GM04504 (cell line): ENCODE results near the gene GPRIN1.
"Not testable (repeated sequence)": the region's sequence is repeated elsewhere in the genome, so short reads cannot be mapped to it uniquely, and the experiment has no call there.

Experiments
- DNase-seq: peaks from one replicate; pipeline ENCODE4 v3.0.0-alpha.2; 2012; ENCODE audit warnings: low read depth

GPRIN1 gene

DNA sequence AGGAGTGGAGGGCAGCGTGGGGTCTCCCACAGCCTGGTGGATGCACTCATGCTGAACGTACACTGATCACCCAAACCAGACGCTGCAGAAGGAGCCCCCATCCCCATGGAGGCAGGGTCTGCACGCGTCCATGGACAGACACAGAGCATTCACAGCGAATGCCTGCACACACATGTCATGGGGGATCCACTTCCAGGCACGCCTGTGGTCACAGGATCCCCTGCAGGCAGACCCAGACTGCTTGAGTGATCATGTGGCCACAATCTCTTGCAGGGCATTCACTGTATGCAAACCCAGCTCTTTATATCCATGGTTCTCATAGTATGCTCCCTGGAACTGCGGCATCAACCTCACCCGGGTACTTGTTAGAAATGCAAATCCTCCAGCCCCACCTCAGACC, 15.0 kb upstream of the GPRIN1 start:
- no peak for DNase-seq

- DNase-seq, result no peak
Measured at GRCh38 chr5:176624142-176624541, 14.2 kb upstream of the GPRIN1 start.

GRCh38 chr5:176621661-176622079, 11.7 kb upstream of the GPRIN1 start:
- no peak for DNase-seq

DNA sequence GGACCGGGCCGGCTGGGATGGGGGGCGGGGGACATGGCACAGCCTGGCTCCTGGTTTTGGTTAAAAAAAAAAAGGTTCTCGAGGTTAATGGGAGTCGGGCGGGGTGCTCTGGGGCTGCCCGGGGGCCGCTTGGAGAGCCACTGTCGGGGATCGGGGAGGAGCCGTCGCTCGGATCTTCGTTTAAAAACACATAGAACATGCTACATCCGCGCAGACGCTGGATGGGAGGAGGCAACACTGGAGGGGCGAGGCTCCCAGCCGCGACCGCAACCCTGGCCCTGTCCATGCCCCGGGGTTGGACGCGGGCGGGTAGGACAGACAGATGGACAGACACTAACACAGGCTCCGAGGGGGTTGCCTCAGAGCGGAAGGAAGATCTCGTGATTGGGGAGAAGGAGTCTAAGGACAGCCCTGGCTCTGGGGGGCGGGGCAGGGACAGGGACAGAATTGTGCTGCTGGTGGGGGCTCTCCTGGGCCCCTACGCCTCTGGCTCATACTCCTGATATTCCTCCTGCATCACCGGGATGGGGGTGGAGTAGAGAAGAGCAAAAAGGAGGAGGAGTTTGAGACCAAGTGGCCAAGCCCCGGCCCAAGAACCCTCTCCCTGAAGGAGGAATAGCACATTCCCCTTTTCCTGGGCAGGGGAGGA, 10.5 kb upstream of the GPRIN1 start:
- DNase-seq, result no peak

GRCh38 chr5:176619569-176620332, 9.8 kb upstream of the GPRIN1 start:
- no peak for DNase-seq

DNA sequence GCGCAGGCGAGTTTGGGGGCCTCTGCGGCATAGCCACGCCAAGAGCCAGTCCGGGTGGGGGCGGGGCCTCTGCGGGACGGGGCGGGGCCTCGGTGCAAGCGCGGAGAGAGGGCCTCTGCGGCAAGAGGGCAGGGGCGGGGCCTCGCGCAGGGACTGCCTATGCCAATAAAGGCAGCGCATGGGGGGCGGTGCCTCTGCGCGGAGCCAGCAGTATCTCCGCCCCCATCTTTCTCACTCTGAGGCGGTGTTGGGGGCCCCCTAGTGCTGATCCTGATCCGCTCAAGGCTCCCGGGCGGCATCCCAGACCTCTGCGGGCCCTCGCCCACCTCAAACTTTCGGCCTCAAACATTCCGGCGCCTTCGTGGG, 9.2 kb upstream of the GPRIN1 start:
- peak; percentile 28 for DNase-seq

DNA sequence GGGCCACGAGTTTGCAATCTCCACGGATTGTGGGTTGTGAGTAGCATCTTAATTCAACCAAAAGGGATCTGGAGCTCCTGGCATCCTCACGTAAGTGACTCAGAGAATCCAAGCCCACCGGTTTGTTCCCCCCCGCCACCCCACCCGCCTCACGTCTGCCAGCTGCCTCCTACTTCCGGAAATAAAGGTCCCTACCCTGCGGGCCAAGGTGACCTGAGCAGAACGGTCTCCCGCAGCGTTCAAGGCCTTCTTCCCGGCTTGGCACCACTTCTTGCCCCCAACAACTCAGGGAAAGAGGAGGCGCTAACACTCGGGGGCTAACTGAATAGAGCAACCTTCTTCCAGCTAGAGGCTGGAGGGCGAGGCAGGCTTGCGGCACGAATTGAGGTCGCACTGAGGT, 8.8 kb upstream of the GPRIN1 start:
- DNase-seq, result no peak

DNA sequence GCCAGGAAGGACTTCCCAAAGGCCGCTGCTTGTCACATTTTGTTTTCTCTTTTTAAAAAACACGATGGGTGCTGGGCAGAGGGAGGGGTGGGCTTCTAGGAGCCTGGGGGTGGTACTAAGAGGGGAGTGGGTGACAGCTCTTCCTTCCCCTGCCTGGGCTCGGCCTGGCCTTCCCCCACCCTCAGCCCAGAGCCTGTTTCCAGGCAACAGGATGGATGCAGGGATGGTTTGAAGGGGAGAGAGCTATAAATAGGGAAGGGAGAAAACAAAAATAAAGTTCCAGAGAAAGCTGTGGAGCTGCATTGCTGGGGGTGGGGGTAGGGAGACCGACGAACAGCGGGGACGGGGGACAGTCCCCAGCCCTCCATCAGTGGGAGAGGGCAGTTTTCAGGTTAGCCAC, 6.6 kb upstream of the GPRIN1 start:
- no peak for DNase-seq

- peak; percentile 32 for DNase-seq
Measured at GRCh38 chr5:176614805-176615478, 5.0 kb upstream of the GPRIN1 start.

DNA sequence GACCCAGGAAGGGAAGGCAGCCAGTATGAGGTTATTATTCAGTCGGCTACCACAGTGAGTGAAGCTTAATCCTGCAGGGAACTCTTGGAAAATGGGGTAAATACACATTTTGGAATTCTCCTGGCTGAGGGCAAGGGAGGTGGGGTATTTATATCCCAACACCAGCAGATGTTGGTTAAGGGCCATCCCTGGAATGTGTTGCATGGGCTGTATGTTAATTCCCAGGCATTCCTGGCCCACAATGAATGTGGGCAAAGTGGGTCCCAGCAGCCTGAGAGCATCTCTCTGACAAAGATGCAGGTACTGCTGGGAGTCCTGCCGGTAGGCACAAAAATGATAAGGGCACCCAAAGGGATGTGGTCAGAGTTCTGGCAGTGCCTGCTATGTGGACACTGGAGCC, 2.9 kb upstream of the GPRIN1 start:
- no peak for DNase-seq

- no peak for DNase-seq
Measured at GRCh38 chr5:176612008-176612407, 2.1 kb upstream of the GPRIN1 start.

DNA sequence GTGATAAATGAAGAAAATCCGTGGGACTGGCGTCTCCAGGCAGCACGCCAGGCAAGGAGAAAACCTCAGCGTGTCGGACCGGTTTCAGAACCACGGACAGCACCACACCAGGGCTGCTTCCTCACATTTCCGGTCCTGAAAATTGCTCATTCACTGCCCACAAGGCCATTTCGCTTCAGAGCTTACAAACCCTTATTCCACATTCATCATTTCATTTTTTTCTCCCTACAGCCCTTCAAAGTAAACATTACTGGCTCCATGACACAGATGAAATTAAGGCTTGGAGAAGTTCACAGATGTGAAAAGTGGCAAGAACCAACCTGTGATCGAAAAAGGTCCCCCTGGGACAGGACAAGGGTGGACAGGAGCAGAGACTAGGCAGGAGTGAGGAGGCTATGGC, 1.5 kb upstream of the GPRIN1 start:
- peak; percentile 66 for DNase-seq

GRCh38 chr5:176610435-176610773, 448 bp upstream of the GPRIN1 start:
- no peak for DNase-seq

GRCh38 chr5:176608937-176609723, 826 bp downstream of the GPRIN1 start:
- DNase-seq, result no peak

DNA sequence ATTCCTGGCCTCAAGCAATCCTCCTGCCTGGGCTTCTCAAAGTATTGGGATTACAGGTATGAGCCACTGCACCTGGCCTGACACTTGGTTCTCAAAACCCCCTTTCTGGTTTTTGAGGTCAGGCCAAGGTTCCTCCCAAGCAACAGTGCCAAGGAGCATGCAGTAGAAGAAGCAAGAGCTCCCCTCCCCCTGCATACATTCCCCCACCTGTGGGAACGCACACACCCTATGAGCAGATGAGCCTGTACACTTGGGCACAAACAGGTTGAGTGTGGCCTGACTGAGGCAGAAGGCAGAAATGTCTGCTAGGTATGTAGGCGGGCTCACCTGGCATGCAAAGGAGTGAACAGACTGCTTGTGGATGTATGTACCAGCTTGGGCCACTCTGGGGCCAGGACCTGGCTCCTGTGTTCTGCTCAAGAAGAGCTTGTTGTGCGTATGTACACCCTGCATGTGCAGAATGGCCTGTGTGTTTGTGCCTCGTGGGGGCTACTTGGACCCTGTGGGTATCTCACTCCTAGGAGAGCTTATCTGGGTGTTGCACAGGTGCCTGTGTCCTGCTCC, 1.7 kb downstream of the GPRIN1 start:
- no peak for DNase-seq

DNA sequence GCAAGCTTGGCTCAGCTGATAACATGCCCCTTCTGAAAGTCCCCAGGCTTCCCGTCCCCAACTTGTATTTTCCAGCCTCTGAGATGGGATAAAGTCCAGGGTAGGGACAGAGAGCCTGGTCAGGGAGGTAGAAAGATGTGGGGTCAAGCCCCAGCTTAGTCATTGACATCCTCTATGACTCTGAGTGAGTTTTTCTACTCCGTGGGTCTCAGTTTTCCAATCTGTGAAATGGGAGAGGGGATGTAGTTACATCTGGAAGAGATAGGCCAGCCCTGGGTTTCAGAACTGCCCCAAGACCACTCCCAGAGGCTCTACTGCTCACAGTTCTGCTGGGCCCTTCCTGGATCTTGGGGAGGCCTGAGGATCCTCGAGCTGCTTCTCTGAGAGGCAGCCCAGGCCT, 3.1 kb downstream of the GPRIN1 start:
- no peak for DNase-seq

DNA sequence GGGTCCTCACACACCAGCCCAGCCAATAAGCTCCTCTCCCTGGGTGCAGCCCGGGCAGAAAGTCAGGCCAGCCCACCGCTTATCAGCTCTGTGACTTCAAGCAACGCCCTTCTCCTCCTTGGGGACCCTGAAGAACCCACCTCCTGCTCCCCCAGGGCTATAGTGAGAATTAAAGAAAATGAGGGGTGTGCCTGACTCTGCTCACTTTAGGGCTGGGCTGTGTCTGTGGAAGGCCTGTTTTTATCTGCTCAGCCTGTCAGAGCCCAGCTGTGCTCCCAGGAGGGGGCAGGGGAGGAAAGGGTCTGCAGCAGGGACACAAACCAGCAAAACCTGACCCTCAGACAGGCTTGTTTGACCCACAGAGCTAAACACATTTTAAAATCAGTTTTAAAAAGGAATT, 3.9 kb downstream of the GPRIN1 start:
- DNase-seq, result no peak

DNA sequence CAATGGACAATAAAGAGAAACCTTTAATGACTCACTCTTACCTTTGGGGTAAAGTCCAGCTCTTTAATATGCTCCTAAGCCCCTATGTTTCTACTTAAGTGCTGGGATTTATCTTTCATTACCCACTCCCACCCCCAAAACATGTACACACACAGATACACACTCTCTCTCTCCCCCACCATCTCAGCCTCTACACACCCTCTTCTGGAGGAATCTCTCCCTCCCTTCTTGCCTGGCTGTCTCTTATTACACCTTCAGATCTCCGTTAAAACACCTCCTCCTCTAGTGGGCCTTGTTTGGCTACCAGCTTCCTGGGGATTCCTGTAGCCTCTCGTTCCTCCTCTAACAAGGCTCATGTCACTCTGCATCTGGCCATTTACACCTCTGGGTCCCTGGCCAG, 6.9 kb downstream of the GPRIN1 start:
- no peak for DNase-seq

DNA sequence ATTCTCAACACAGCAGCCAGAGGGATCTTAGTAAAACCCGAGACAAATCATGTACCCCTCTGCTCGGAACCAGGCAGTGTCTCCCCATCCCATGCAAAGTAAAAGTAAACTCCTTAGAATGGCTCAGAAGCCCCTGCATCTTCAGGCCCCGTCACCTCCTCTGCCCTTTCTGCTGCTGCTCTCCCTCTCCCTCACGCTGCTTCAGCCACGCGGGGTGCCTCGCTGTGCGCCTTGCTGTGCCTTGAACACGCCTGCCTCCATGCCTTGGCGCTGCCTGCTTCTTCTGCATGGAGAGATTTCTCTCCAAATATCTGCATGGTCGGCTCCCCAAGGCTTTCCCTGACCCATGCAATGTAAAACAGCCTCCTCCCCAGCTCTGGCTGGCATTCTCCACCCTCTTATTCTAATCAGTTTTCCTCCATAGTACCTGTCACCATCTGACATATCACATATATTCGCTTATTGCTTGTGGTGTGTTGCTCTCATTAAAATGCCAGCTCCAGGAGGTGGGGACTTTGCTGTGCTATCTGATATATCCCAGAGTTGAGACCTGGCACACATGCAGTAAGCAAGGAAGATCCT, 8.0 kb downstream of the GPRIN1 start:
- no peak for DNase-seq

GRCh38 chr5:176599749-176600430, 10.1 kb downstream of the GPRIN1 start:
- not testable (repeated sequence) for DNase-seq
